Measurements from ENCODE around the gene MANEA. TPM values are rescaled to one million over a fixed set of nuclear protein-coding genes. Genes with fewer than 3 reads are reported as not detected.
"Not testable (repeated sequence)": the region's sequence is repeated elsewhere in the genome, so short reads cannot be mapped to it uniquely, and the experiment has no call there.

MANEA gene
- polyA plus RNA-seq, 1 experiment = 17.3 TPM

DNA sequence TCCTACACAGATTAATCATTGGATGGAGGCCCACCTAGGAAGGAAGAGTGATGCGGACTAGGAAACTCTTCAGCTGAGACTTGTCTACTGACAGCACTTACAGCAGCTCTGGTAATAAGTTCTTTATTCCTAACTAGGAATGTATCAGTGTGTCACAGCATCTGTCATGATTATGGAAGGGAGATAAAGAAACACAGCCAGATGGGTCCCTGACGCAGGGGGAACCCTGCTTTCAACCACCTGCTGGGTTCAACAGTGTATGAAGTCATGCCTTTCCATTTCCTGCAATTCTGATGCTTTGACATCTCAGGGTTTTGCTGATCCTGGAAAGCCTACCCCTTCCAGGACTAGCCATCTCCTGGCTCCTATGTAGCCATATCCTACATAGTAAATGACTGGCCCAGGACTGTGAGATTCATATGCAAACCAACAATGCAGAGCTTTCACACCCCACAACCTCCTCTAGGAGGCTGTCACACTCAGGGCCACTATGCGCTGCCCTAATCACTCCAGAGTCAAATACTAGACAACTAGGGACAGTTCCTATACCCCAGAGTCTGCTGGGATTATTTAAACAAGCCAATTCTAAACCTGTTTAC lies 29.0 kb upstream of the MANEA start:
- H3K9me3 ChIP-seq (ENCODE audit: control insufficient read depth, insufficient read depth, low read length) = no peaks in the 10 kb centered on the region
- H3K27ac ChIP-seq (ENCODE audit: low read depth, low read length) = no peak overlapping the region
- ChIA-PET CTCF (no interaction called here), POLR2A (no interaction called here)
- no peak overlapping the region for H3K4me3 ChIP-seq (ENCODE audit: low read depth, low read length)
- no peaks in the 10 kb centered on the region for H3K27me3 ChIP-seq (ENCODE audit: control insufficient read depth, insufficient read depth, low read length)
- DNase-seq (ENCODE audit: low read depth, low spot score) = no peak
- TF ChIP-seq CTCF (IDR thresholded peaks at IDR 0.05; ENCODE audit: low read depth, low read length) = no peak

DNA sequence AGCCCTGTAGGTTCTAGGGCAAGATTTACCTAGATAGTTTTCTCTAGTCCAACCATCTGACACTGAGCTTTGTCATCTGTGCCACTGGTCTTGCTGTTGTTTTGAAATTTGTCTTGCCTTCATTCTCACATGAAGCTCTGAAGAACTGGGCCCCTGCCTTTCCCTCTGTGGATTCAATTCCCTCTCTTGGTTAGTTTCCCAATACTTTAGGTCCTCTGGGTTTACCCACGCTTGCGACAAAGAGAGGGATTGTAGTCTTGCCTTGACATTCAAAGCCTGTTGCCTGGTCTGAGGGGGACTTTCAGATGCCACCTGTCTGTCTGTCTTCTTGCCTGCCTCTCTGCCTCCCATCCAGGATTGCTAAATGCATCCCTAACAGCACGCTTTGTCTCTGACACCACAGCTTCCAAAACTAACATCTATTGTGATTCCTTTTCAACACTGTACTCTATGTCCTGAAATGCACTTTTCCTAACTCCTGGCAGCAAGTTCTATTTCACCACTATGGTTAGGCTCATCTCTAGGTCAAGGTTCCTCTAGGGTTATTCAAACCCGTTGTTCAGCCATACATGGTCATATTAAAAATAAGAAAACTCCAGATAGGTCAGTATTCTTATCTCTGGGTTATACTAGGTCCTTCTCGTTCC lies 25.5 kb upstream of the MANEA start:
- no peak overlapping the region for H3K27ac ChIP-seq (ENCODE audit: low read depth, low read length)
- H3K4me3 ChIP-seq (ENCODE audit: low read depth, low read length) = no peak overlapping the region
- DNase-seq (ENCODE audit: low read depth, low spot score) = no peak
- H3K9me3 ChIP-seq (ENCODE audit: control insufficient read depth, insufficient read depth, low read length) = no peaks in the 10 kb centered on the region
- ChIA-PET CTCF (interaction anchor here (0.6 kb wide), 1 partner anchor 29 kb away, joined by 3 read pairs; no protein-coding TSS in a partner anchor), POLR2A (no interaction called here)
- TF ChIP-seq CTCF (IDR thresholded peaks at IDR 0.05; ENCODE audit: low read depth, low read length) = no peak
- no peaks in the 10 kb centered on the region for H3K27me3 ChIP-seq (ENCODE audit: control insufficient read depth, insufficient read depth, low read length)

- H3K27ac ChIP-seq (ENCODE audit: low read depth, low read length) = no peak overlapping the region
- no peak overlapping the region for H3K4me3 ChIP-seq (ENCODE audit: low read depth, low read length)
- no peak for TF ChIP-seq CTCF (IDR thresholded peaks at IDR 0.05; ENCODE audit: low read depth, low read length)
- H3K9me3 ChIP-seq (ENCODE audit: control insufficient read depth, insufficient read depth, low read length) = no peaks in the 10 kb centered on the region
- ChIA-PET CTCF (no interaction called here), POLR2A (no interaction called here)
- DNase-seq (ENCODE audit: low read depth, low spot score) = no peak
- H3K27me3 ChIP-seq (ENCODE audit: control insufficient read depth, insufficient read depth, low read length) = no peaks in the 10 kb centered on the region
These were observed 23.5 kb upstream of the MANEA start for GRCh38 chr6:95553880-95554279.

DNA sequence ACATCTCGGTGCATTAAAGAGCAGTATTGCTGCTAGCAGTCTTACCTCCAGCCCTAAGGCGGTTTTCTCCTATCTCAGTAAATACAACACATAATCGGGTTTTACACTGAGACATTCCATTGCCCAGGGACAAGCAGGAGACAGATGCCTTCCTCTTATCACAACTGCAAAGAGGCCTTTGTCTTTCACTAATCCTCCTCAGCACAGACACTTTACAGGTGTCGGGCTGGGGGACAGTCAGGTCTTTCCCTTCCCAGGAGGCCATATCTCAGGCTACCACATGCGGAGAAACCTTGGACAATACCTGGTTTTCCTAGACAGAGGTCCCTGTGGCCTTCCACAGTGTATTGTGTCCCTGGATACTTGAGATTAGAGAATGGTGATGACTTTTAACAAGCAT lies 16.4 kb upstream of the MANEA start:
- H3K9me3 ChIP-seq (ENCODE audit: control insufficient read depth, insufficient read depth, low read length); H3K4me3 ChIP-seq (ENCODE audit: low read depth, low read length); DNase-seq (ENCODE audit: low read depth, low spot score); CTCF ChIA-PET; H3K27ac ChIP-seq (ENCODE audit: low read depth, low read length); H3K27me3 ChIP-seq (ENCODE audit: control insufficient read depth, insufficient read depth, low read length); POLR2A ChIA-PET: not testable (repeated sequence)

GRCh38 chr6:95569560-95569959 lies 7.8 kb upstream of the MANEA start:
- DNase-seq (ENCODE audit: low read depth, low spot score) = no peak
- TF ChIP-seq CTCF (IDR thresholded peaks at IDR 0.05; ENCODE audit: low read depth, low read length) = no peak
- no peaks in the 10 kb centered on the region for H3K9me3 ChIP-seq (ENCODE audit: control insufficient read depth, insufficient read depth, low read length)
- no peak overlapping the region for H3K4me3 ChIP-seq (ENCODE audit: low read depth, low read length)
- POLR2A ChIA-PET = no interaction called here
- H3K27me3 ChIP-seq (ENCODE audit: control insufficient read depth, insufficient read depth, low read length) = no peaks in the 10 kb centered on the region
- CTCF ChIA-PET = no interaction called here
- H3K27ac ChIP-seq (ENCODE audit: low read depth, low read length) = no peak overlapping the region

All from AG04450 (cell line).